Renal cortex interstitium (tissue), 11 donors: ENCODE data around the gene EEF1G. TPM values are rescaled to one million over a fixed set of nuclear protein-coding genes. Genes with fewer than 3 reads are reported as not detected.
"Not testable (repeated sequence)": the region's sequence is repeated elsewhere in the genome, so short reads cannot be mapped to it uniquely, and the experiment has no call there.

Experiments
- DNase-seq, 11 donors: peaks; one replicate each; pipeline ENCODE4 v3.0.0-alpha.2; 2013; ENCODE audit warnings: low read depth in 9 of 11, low spot score in 4 of 11; ENCODE audit errors: extremely low read depth in 1 of 11
- polyA plus RNA-seq, 3 donors: library from polyadenylated mRNA; unstranded; fragments of 120-200 nt; gene quantifications; one replicate each; pipeline ENCODE4 v1.2.1, GENCODE V29; 2013; ENCODE audit not compliant: insufficient read length in 3 of 3

EEF1G gene
- polyA plus RNA-seq, 3 donors, result 2,243 to 2,394 (median 2,287) TPM

GRCh38 chr11:62592989-62593421 lies 19.3 kb upstream of the EEF1G start:
- DNase-seq, result no peak

- DNase-seq, result no peak
Observed at GRCh38 chr11:62592146-62592815, 18.6 kb upstream of the EEF1G start.

- DNase-seq, result peak in 10 of 11 donors; percentile 96 to 99 (median 98)
Observed at GRCh38 chr11:62591448-62592145, 17.9 kb upstream of the EEF1G start, which contains the start of gene TUT1. TUT1 (minus strand) TSS chr11:62591523; CDS start chr11:62591485, 38 bp downstream.

GRCh38 chr11:62588966-62589637 lies 15.4 kb upstream of the EEF1G start:
- no peak for DNase-seq

GRCh38 chr11:62585356-62585755 lies 11.7 kb upstream of the EEF1G start:
- not testable (repeated sequence) for DNase-seq

- not testable (repeated sequence) for DNase-seq
Observed at GRCh38 chr11:62581735-62582134, 8.0 kb upstream of the EEF1G start.

- DNase-seq, result no peak
Observed at GRCh38 chr11:62580959-62581715, 7.4 kb upstream of the EEF1G start.

- DNase-seq, result no peak
Observed at GRCh38 chr11:62579252-62579651, 5.6 kb upstream of the EEF1G start.

- DNase-seq, result no peak
Observed at GRCh38 chr11:62578541-62578940, 4.8 kb upstream of the EEF1G start.

- no peak for DNase-seq
Observed at GRCh38 chr11:62577046-62577714, 3.5 kb upstream of the EEF1G start.

GRCh38 chr11:62575837-62576236 lies 2.1 kb upstream of the EEF1G start:
- no peak for DNase-seq

- DNase-seq, result no peak
Observed at GRCh38 chr11:62575156-62575555, 1.5 kb upstream of the EEF1G start.

GRCh38 chr11:62574363-62575071 lies 826 bp upstream of the EEF1G start:
- peak in 1 of 11 donors; percentile 48 for DNase-seq

- DNase-seq, result no peak
Observed at GRCh38 chr11:62573006-62573591, 592 bp downstream of the EEF1G start.

- no peak for DNase-seq
Observed at GRCh38 chr11:62572431-62572830, 1.3 kb downstream of the EEF1G start.

- DNase-seq, result not testable (repeated sequence)
Observed at GRCh38 chr11:62571493-62571892, 2.2 kb downstream of the EEF1G start.

GRCh38 chr11:62570903-62571302 lies 2.8 kb downstream of the EEF1G start:
- not testable (repeated sequence) for DNase-seq

GRCh38 chr11:62569611-62570010 lies 4.1 kb downstream of the EEF1G start:
- no peak for DNase-seq
